Esophagus squamous epithelium (tissue), 4 donors: ENCODE measurements around the gene CACNA1H.

Experiments used
- CTCF ChIP-seq, 6 experiments: fragments of 450-650 bp in 4 of 6; fragments of 200-600 bp in 2 of 6; sonication (generic) in 2 of 6; IDR thresholded peaks; one replicate each; pipeline ENCODE4 v1.5.1; 2016 to 2019; ENCODE audit warnings: antibody characterized with exemption in 6 of 6, mild to moderate bottlenecking in 4 of 6, moderate library complexity in 4 of 6
- POLR2A ChIP-seq, 4 donors: fragments of 450-650 bp; IDR thresholded peaks; one replicate each; pipeline ENCODE4 v1.6.1; 2017; ENCODE audit warnings: antibody characterized with exemption in 4 of 4, mild to moderate bottlenecking in 4 of 4, moderate library complexity in 3 of 4

- TF ChIP-seq CTCF (IDR thresholded peaks at IDR 0.05) (no peak), POLR2A (IDR thresholded peaks at IDR 0.05) (no peak)
Measured at GRCh38 chr16:1121009-1121408, 31.9 kb upstream of the CACNA1H start.
